Activated T-cell treated with anti-CD3 and anti-CD28 coated beads for 48 hours (primary cell): Measurements from ENCODE around the gene HOXB5.

Experiments used
- DNase-seq: peaks from one replicate; pipeline ENCODE4 v3.0.0-alpha.2; 2020; ENCODE audit warnings: low read depth

The HOXB5 gene

GRCh38 chr17:48589060-48589830 is 4.3 kb downstream of the HOXB5 start:
- DNase-seq = no peak

GRCh38 chr17:48588528-48588927 is 5.1 kb downstream of the HOXB5 start:
- no peak for DNase-seq

GRCh38 chr17:48588074-48588415 is 5.5 kb downstream of the HOXB5 start:
- DNase-seq = no peak

- no peak for DNase-seq
Measured at GRCh38 chr17:48587276-48588073, 6.1 kb downstream of the HOXB5 start.

GRCh38 chr17:48586355-48587258 is 7.0 kb downstream of the HOXB5 start:
- no peak for DNase-seq

GRCh38 chr17:48584223-48584741 is 9.3 kb downstream of the HOXB5 start:
- DNase-seq = no peak

- DNase-seq = no peak
Measured at GRCh38 chr17:48583708-48584222, 9.8 kb downstream of the HOXB5 start.

- no peak for DNase-seq
Measured at GRCh38 chr17:48582750-48583069, 10.9 kb downstream of the HOXB5 start.

GRCh38 chr17:48579760-48580554 is 13.6 kb downstream of the HOXB5 start:
- no peak for DNase-seq

- no peak for DNase-seq
Measured at GRCh38 chr17:48579471-48579759, 14.2 kb downstream of the HOXB5 start.

GRCh38 chr17:48578616-48579470 is 14.7 kb downstream of the HOXB5 start:
- no peak for DNase-seq

- DNase-seq = no peak
Measured at GRCh38 chr17:48577946-48578615, 15.5 kb downstream of the HOXB5 start, which contains the start of gene HOXB4. Gene HOXB4 (minus strand): TSS chr17:48578350. CDS start chr17:48578319, 31 bp downstream.

- no peak for DNase-seq
Measured at GRCh38 chr17:48577330-48577945, 16.1 kb downstream of the HOXB5 start.

- no peak for DNase-seq
Measured at GRCh38 chr17:48576479-48577309, 16.9 kb downstream of the HOXB5 start.

GRCh38 chr17:48575673-48576478 is 17.7 kb downstream of the HOXB5 start:
- no peak for DNase-seq

- DNase-seq = no peak
Measured at GRCh38 chr17:48575066-48575582, 18.5 kb downstream of the HOXB5 start.

- no peak for DNase-seq
Measured at GRCh38 chr17:48574505-48575065, 19.0 kb downstream of the HOXB5 start.
